Gastroesophageal sphincter (tissue), 3 donors: ENCODE measurements around the gene TMEM271.

ENCODE experiments used
- CTCF ChIP-seq, 4 experiments: fragments of 200-600 bp in 2 of 4; fragments of 450-650 bp in 2 of 4; sonication (generic) in 1 of 4; IDR thresholded peaks; one replicate each; pipeline ENCODE4 v1.5.1; 2017 to 2019; ENCODE audit warnings: antibody characterized with exemption in 4 of 4, mild to moderate bottlenecking in 2 of 4, moderate library complexity in 2 of 4
- POLR2A ChIP-seq, 2 donors: fragments of 450-650 bp; IDR thresholded peaks; one replicate each; pipeline ENCODE4 v1.6.1; 2017; ENCODE audit warnings: antibody characterized with exemption in 2 of 2, mild to moderate bottlenecking in 2 of 2, moderate library complexity in 1 of 2
- POLR2AphosphoS5 ChIP-seq: sonication (generic); formaldehyde crosslinking; IDR thresholded peaks from one replicate; pipeline ENCODE4 v1.6.1; 2017; ENCODE audit warnings: antibody characterized with exemption

GRCh38 chr4:536351-536972 is 39.6 kb downstream of the TMEM271 start:
- TF ChIP-seq CTCF (IDR thresholded peaks at IDR 0.05) (no peak), POLR2A (IDR thresholded peaks at IDR 0.05) (no peak), POLR2AphosphoS5 (no peak)
